A549 (cell line): ENCODE measurements around the gene ASB7. TPM values are rescaled to one million over a fixed set of nuclear protein-coding genes. Genes with fewer than 3 reads are reported as not detected.

Experiments used
- ATAC-seq, 2 experiments: fragments of 200-7000 bp in 1 of 2; fragments of >200 bp in 1 of 2; cut with Nextera tagmentation in 1 of 2; cut with Tn5 transposase in 1 of 2; 3 replicates each; pipeline versions ENCODE4 v1.8.0 to v1.9.1; 2018 to 2020; ENCODE audit warnings: mild to moderate bottlenecking in 1 of 2, moderate library complexity in 1 of 2
- CTCF ChIA-PET: fragments of 300-600 bp; sonication (Branson Sonifier 250); formaldehyde crosslinking; extraction: SDS; loops from one replicate; lab custom pipeline; 2021; ENCODE audit warnings: antibody characterized with exemption, inconsistent platforms; lab: Yijun Ruan, JAX
- POLR2A ChIA-PET: fragments of 350-600 bp; formaldehyde crosslinking; extraction: SDS; loops from one replicate; lab custom pipeline; 2021; ENCODE audit warnings: antibody characterized with exemption, inconsistent platforms; lab: Yijun Ruan, JAX
- DNase-seq, 2 experiments: peaks; one replicate each; pipeline versions ENCODE4 v3.0.0 to v3.0.0-alpha.2; 2011 to 2016; ENCODE audit warnings: low read depth in 1 of 2, low spot score in 1 of 2
- FAIRE-seq: peaks from 2 replicates; lab custom pipeline; 2011; peaks lifted over from hg19 to GRCh38; lab: Jason Lieb, UNC
- H3K27ac ChIP-seq, 2 experiments: fragments of >200 bp; sonication (Bioruptor Twin); formaldehyde crosslinking; 3 replicates each; pipeline ENCODE4 v1.5.1; 2016 to 2017
- H3K4me1 ChIP-seq: fragments of >200 bp; sonication (Bioruptor Twin); formaldehyde crosslinking; 3 replicates; pipeline ENCODE4 v1.6.1; 2016
- H3K4me2 ChIP-seq: fragments of >200 bp; sonication (Bioruptor Twin); formaldehyde crosslinking; 3 replicates; pipeline ENCODE4 v1.6.1; 2016
- H3K4me3 ChIP-seq: fragments of >200 bp; sonication (Bioruptor Twin); formaldehyde crosslinking; 3 replicates; pipeline ENCODE4 v1.5.1; 2016
- H3K9me3 ChIP-seq: fragments of >200 bp; sonication (Bioruptor Twin); formaldehyde crosslinking; 3 replicates; pipeline ENCODE4 v1.6.1; 2016
- CBX2 ChIP-seq: fragments of 200-600 bp; sonication (generic); IDR thresholded peaks from 2 replicates; pipeline ENCODE4 v1.6.1; 2016; ENCODE audit warnings: low read depth, mild to moderate bottlenecking, borderline replicate concordance
- CBX8 ChIP-seq: fragments of 200-600 bp; sonication (generic); IDR thresholded peaks from 2 replicates; pipeline ENCODE4 v1.6.1; 2016
- CHD2 ChIP-seq: fragments of 150-350 bp; IDR thresholded peaks from 2 replicates; pipeline ENCODE4 v1.6.1; 2014; ENCODE audit warnings: low read length; ENCODE audit not compliant: partially characterized antibody
- FOXS1 ChIP-seq: fragments of 250-450 bp; sonication (Bioruptor Pico); IDR thresholded peaks from 2 replicates; pipeline ENCODE4 v1.5.0; 2020; ENCODE audit warnings: mild to moderate bottlenecking, moderate library complexity
- HDAC2 ChIP-seq: fragments of 200-600 bp; sonication (generic); IDR thresholded peaks from 2 replicates; pipeline ENCODE4 v1.6.1; 2016
- HOXA7 ChIP-seq: fragments of 250-450 bp; sonication (Bioruptor Pico); IDR thresholded peaks from 2 replicates; pipeline ENCODE4 v1.5.0; 2020; ENCODE audit warnings: mild to moderate bottlenecking, moderate library complexity
- HOXB5 ChIP-seq: fragments of 250-450 bp; sonication (Bioruptor Pico); IDR thresholded peaks from 2 replicates; pipeline ENCODE4 v1.5.0; 2020; ENCODE audit warnings: mild to moderate bottlenecking, moderate library complexity
- KDM1A ChIP-seq: fragments of 200-600 bp; sonication (generic); IDR thresholded peaks from 2 replicates; pipeline ENCODE4 v1.6.1; 2016; ENCODE audit warnings: low read depth, mild to moderate bottlenecking
- KDM5A ChIP-seq: fragments of 200-600 bp; sonication (generic); IDR thresholded peaks from 2 replicates; pipeline ENCODE4 v1.6.1; 2016; ENCODE audit warnings: antibody characterized with exemption, mild to moderate bottlenecking
- NFE2L2 ChIP-seq: fragments of 150-350 bp; conservative IDR thresholded peaks from 2 replicates; pipeline ENCODE4 v1.6.1; 2014; ENCODE audit warnings: low read length
- RFX5 ChIP-seq: fragments of 450-650 bp; IDR thresholded peaks from 2 replicates; pipeline ENCODE4 v1.7.1; 2014; ENCODE audit warnings: antibody characterized with exemption, mild to moderate bottlenecking, moderate library complexity
- ZFP36 ChIP-seq: fragments of 450-650 bp; IDR thresholded peaks from 2 replicates; pipeline ENCODE4 v1.6.1; 2014; ENCODE audit warnings: borderline replicate concordance; ENCODE audit not compliant: partially characterized antibody
- ZSCAN20 ChIP-seq: fragments of 250-450 bp; sonication (Bioruptor Pico); IDR thresholded peaks from 2 replicates; pipeline ENCODE4 v1.8.0; 2022; ENCODE audit warnings: mild to moderate bottlenecking, moderate library complexity
- WGBS: methylation state at CpG from one replicate; pipeline ENCODE4 v1.1.6; 2017; ENCODE audit errors: missing lambda C conversion rate; 5-methylcytosine and 5-hydroxymethylcytosine counted together
- polyA plus RNA-seq, 4 experiments: library from polyadenylated mRNA; depleted of rRNA in 3 of 4; stranded (reverse); fragments of >200 nt; fragmentation: RNase III in 1 of 4; extraction: RNeasy Plus Mini Kit Qiagen cat#74134 plus additional on column Dnase treatment in 1 of 4; gene quantifications; 2 replicates in 3 of 4; 3 replicates in 1 of 4; pipeline ENCODE4 v1.2.3, GENCODE V29; 2011 to 2017
- TF ChIP-seq, protein P1 (sequence below): IDR thresholded peaks from 2 replicates; pipeline ENCODE4 v1.6.1; 2012; ENCODE audit warnings: low read depth, borderline replicate concordance
- TF ChIP-seq, protein P2 (sequence below): fragments of >200 bp; sonication (Bioruptor Twin); formaldehyde crosslinking; IDR thresholded peaks from 3 replicates; pipeline ENCODE4 v1.6.1; 2016
- TF ChIP-seq, protein P3 (sequence below): fragments of 450-650 bp; IDR thresholded peaks from 2 replicates; pipeline ENCODE4 v1.6.1; 2014; ENCODE audit warnings: antibody characterized with exemption

The ASB7 gene
- polyA plus RNA-seq, 2 of the 4 experiments (the other 2 are of a cell fraction), result 9.2 to 21.6 TPM

GRCh38 chr15:100569391-100569790 lies 33.0 kb upstream of the ASB7 start:
- FAIRE-seq (no peak), DNase-seq (no peak)
- POLR2A ChIA-PET, result interaction anchor here (1.2 kb wide), 1 partner anchor 219 kb away, joined by 3 read pairs; no protein-coding TSS in a partner anchor
- TF ChIP-seq RFX5 (no peak), ZFP36 (no peak), KDM5A (no peak), HDAC2 (no peak), NFE2L2 (no peak), CHD2 (no peak), CBX8 (no peak)
- TF ChIP-seq, protein P1, sequence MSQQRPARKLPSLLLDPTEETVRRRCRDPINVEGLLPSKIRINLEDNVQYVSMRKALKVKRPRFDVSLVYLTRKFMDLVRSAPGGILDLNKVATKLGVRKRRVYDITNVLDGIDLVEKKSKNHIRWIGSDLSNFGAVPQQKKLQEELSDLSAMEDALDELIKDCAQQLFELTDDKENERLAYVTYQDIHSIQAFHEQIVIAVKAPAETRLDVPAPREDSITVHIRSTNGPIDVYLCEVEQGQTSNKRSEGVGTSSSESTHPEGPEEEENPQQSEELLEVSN, result no peak
- TF ChIP-seq, protein P2, sequence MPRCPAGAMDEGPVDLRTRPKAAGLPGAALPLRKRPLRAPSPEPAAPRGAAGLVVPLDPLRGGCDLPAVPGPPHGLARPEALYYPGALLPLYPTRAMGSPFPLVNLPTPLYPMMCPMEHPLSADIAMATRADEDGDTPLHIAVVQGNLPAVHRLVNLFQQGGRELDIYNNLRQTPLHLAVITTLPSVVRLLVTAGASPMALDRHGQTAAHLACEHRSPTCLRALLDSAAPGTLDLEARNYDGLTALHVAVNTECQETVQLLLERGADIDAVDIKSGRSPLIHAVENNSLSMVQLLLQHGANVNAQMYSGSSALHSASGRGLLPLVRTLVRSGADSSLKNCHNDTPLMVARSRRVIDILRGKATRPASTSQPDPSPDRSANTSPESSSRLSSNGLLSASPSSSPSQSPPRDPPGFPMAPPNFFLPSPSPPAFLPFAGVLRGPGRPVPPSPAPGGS, result no peak
- TF ChIP-seq, all 56 proteins: peak for 0
- no peak for ATAC-seq
- WGBS, result 78% methylated on average over 8 of the region's 8 CpGs
- Histone ChIP-seq H3K27ac (no peak overlapping the region), H3K4me1 (no peaks in the 10 kb centered on the region), H3K4me2 (no peak overlapping the region), H3K9me3 (no peaks in the 10 kb centered on the region), H3K4me3 (no peak overlapping the region)
- CTCF ChIA-PET, result interaction anchor here (0.7 to 6.8 kb wide), 2 partner anchors 22 to 223 kb away, joined by 3 to 120 read pairs; partner anchors contain the start of gene ADAMTS17

DNA sequence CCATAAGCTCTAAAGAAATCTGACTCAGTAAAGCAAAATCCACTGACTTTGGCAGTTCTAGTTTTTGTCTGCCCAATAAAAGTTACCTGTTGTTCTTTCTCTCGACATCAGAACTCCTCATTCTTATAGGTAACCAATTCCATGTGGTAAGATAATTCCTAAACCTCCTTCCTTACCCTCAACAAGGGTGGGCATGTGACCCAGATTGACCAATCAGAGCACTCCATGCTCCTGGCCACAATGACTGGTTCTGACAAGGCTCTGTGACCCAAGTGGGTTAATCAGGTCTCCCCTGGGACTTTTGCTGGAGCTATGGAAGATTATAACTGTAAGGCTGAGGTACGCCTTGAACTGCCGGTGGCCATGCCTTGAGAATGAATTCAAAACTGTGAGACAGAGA lies 32.1 kb upstream of the ASB7 start:
- H3K4me3 ChIP-seq, result no peak overlapping the region
- ChIA-PET POLR2A (interaction anchor here (1.2 kb wide), 1 partner anchor 220 kb away, joined by 3 read pairs; no protein-coding TSS in a partner anchor), CTCF (interaction anchor here (0.7 to 6.8 kb wide), 4 partner anchors 10 to 642 kb away, joined by 3 to 120 read pairs (median 12); partner anchors contain the start of gene ADAMTS17)
- DNase-seq (peak in 1 of 2 experiments; percentile 27), FAIRE-seq (no peak), ATAC-seq (peak in 1 of 2 experiments; percentile 40; a peak in 1 of 6 replicates)
- WGBS, result 89% methylated on average over 3 of the region's 3 CpGs
- H3K4me2 ChIP-seq, result no peak overlapping the region
- H3K27ac ChIP-seq, result no peak overlapping the region
- no peaks in the 10 kb centered on the region for H3K9me3 ChIP-seq
- H3K4me1 ChIP-seq, result no peaks in the 10 kb centered on the region
- no peak for TF ChIP-seq HOXB5 (CRISPR knock-in tag)
- TF ChIP-seq, protein P3, sequence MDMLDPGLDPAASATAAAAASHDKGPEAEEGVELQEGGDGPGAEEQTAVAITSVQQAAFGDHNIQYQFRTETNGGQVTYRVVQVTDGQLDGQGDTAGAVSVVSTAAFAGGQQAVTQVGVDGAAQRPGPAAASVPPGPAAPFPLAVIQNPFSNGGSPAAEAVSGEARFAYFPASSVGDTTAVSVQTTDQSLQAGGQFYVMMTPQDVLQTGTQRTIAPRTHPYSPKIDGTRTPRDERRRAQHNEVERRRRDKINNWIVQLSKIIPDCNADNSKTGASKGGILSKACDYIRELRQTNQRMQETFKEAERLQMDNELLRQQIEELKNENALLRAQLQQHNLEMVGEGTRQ, result peak; percentile 45; the same call in 1 of the 2 replicates
- TF ChIP-seq KDM5A, result no peak
- TF ChIP-seq FOXS1 (CRISPR knock-in tag), result no peak
- TF ChIP-seq KDM1A, result no peak
- TF ChIP-seq, all 56 proteins: peak for 1

GRCh38 chr15:100570735-100571313 lies 31.6 kb upstream of the ASB7 start:
- POLR2A ChIA-PET, result no interaction called here

GRCh38 chr15:100571592-100572167 lies 30.7 kb upstream of the ASB7 start:
- H3K4me3 ChIP-seq, result no peak overlapping the region
- no peak for ATAC-seq
- no peak overlapping the region for H3K27ac ChIP-seq
- ChIA-PET POLR2A (interaction anchor here (1.8 kb wide), 1 partner anchor 222 kb away, joined by 9 read pairs; no protein-coding TSS in a partner anchor), CTCF (interaction anchor here (0.8 to 6.8 kb wide), 13 partner anchors 8 to 643 kb away, joined by 3 to 120 read pairs (median 4); partner anchors contain the start of gene ADAMTS17)
- no peak for FAIRE-seq
- WGBS, result 74% methylated on average over 6 of the region's 6 CpGs
- TF ChIP-seq FOXS1 (CRISPR knock-in tag), result no peak
- no peak for TF ChIP-seq ZSCAN20 (CRISPR knock-in tag)
- no peak for TF ChIP-seq HDAC2
- DNase-seq, result no peak
- H3K4me2 ChIP-seq, result no peak overlapping the region
- no peaks in the 10 kb centered on the region for H3K4me1 ChIP-seq
- no peaks in the 10 kb centered on the region for H3K9me3 ChIP-seq

More at GRCh38 chr15:100570735-100571313, 31.6 kb upstream of the ASB7 start:
- no peak for TF ChIP-seq NFE2L2
- no peak for TF ChIP-seq HOXA7 (CRISPR knock-in tag)
- TF ChIP-seq CBX2, result no peak
- FAIRE-seq (peak; percentile 49), DNase-seq (no peak), ATAC-seq (no peak)
- CTCF ChIA-PET, result interaction anchor here (1.0 to 6.8 kb wide), 4 partner anchors 10 to 642 kb away, joined by 4 to 120 read pairs (median 12); partner anchors contain the start of gene ADAMTS17
- Histone ChIP-seq H3K9me3 (no peaks in the 10 kb centered on the region), H3K27ac (no peak overlapping the region), H3K4me2 (no peak overlapping the region), H3K4me1 (no peaks in the 10 kb centered on the region), H3K4me3 (no peak overlapping the region)
- WGBS, result 91% methylated on average over 4 of the region's 4 CpGs
